Sigmoid colon (tissue), 7 donors: ENCODE results near the gene PPARD. TPM values are rescaled to one million over a fixed set of nuclear protein-coding genes. Genes with fewer than 3 reads are reported as not detected.

ENCODE experiments used
- DNase-seq: peaks from one replicate; pipeline ENCODE4 v3.0.0-alpha.2; 2019
- H3K27ac ChIP-seq, 4 donors: fragments of 200-600 bp; sonication (generic); one replicate each; pipeline ENCODE4 v1.5.1; 2016 to 2019; ENCODE audit warnings: mild to moderate bottlenecking in 1 of 4
- H3K27me3 ChIP-seq, 3 donors: fragments of 200-600 bp; sonication (generic); one replicate each; pipeline ENCODE4 v1.5.1; 2019; ENCODE audit warnings: mild to moderate bottlenecking in 1 of 3
- H3K36me3 ChIP-seq, 4 donors: fragments of 200-600 bp; sonication (generic); one replicate each; pipeline ENCODE4 v1.5.1; 2016 to 2019
- H3K4me1 ChIP-seq, 4 donors: fragments of 200-600 bp; sonication (generic); one replicate each; pipeline ENCODE4 v1.5.1; 2017 to 2019
- H3K4me3 ChIP-seq, 4 donors: fragments of 200-600 bp; sonication (generic); one replicate each; pipeline ENCODE4 v1.5.1; 2017 to 2019; ENCODE audit warnings: mild to moderate bottlenecking in 2 of 4, moderate library complexity in 1 of 4
- H3K9me3 ChIP-seq, 4 donors: fragments of 200-600 bp in 3 of 4; sonication (generic) in 3 of 4; one replicate each; pipeline versions ENCODE4 v1.5.1 to v1.6.1; 2013 to 2019
- CTCF ChIP-seq, 4 experiments: fragments of 450-650 bp in 3 of 4; fragments of 200-600 bp in 1 of 4; IDR thresholded peaks; one replicate each; pipeline ENCODE4 v1.5.1; 2016 to 2019; ENCODE audit warnings: antibody characterized with exemption in 4 of 4, mild to moderate bottlenecking in 3 of 4, moderate library complexity in 2 of 4
- EP300 ChIP-seq, 4 donors: sonication (generic); formaldehyde crosslinking; IDR thresholded peaks; one replicate each; pipeline ENCODE4 v1.6.1; 2017; ENCODE audit warnings: antibody characterized with exemption in 4 of 4
- POLR2A ChIP-seq, 2 donors: fragments of 450-650 bp; IDR thresholded peaks; one replicate each; pipeline ENCODE4 v1.6.1; 2016; ENCODE audit warnings: antibody characterized with exemption in 2 of 2, mild to moderate bottlenecking in 2 of 2, moderate library complexity in 2 of 2
- POLR2AphosphoS5 ChIP-seq, 4 donors: sonication (generic); formaldehyde crosslinking; IDR thresholded peaks; one replicate each; pipeline ENCODE4 v1.6.1; 2017; ENCODE audit warnings: antibody characterized with exemption in 4 of 4
- WGBS, 2 donors: extraction: QIAGEN DNeasy Blood & Tissue Kit; methylation state at CpG; one replicate each; pipeline ENCODE4 v1.1.7; 2013; 5-methylcytosine and 5-hydroxymethylcytosine counted together
- intact Hi-C: fragments of 100-400 bp; cut with DNase I; formaldehyde crosslinking; loops from one replicate; pipeline ENCODE4 v1.15.1; 2023
- polyA plus RNA-seq, 3 donors: library from polyadenylated mRNA; stranded (reverse); fragments of 200-250 nt; gene quantifications; one replicate each; pipeline ENCODE4 v1.2.3, GENCODE V29; 2013
- total RNA-seq, 4 donors: library from RNA; depleted of rRNA; stranded (reverse); fragments of >200 nt; gene quantifications; one replicate each; pipeline ENCODE4 v1.1.0, GENCODE V29; 2016
- donor health status: healthy with polysubstance abuse.
- donor health status: Bipolar disorder and iron deficiency.
- donor health status: healthy.

The PPARD gene
- total and polyA plus RNA-seq, 7 donors, result 5.8 to 75.4 (median 16.8) TPM

GRCh38 chr6:35442693-35443092, 100.3 kb downstream of the PPARD start:
- intact Hi-C loops, result no loop called here
- 90% methylated on average over 5 of the region's 5 CpGs for WGBS, 2 donors
- no peaks in the 10 kb centered on the region for H3K4me1 ChIP-seq
- H3K27me3 ChIP-seq, result no peaks in the 10 kb centered on the region
- no peak overlapping the region for H3K27ac ChIP-seq
- TF ChIP-seq POLR2A (IDR thresholded peaks at IDR 0.05), result no peak
- TF ChIP-seq POLR2AphosphoS5 (IDR thresholded peaks at IDR 0.05), result no peak
- no peak for DNase-seq
- H3K9me3 ChIP-seq, result no peaks in the 10 kb centered on the region
- no peak overlapping the region for H3K4me3 ChIP-seq
- H3K36me3 ChIP-seq, result no peaks in the 10 kb centered on the region

DNA sequence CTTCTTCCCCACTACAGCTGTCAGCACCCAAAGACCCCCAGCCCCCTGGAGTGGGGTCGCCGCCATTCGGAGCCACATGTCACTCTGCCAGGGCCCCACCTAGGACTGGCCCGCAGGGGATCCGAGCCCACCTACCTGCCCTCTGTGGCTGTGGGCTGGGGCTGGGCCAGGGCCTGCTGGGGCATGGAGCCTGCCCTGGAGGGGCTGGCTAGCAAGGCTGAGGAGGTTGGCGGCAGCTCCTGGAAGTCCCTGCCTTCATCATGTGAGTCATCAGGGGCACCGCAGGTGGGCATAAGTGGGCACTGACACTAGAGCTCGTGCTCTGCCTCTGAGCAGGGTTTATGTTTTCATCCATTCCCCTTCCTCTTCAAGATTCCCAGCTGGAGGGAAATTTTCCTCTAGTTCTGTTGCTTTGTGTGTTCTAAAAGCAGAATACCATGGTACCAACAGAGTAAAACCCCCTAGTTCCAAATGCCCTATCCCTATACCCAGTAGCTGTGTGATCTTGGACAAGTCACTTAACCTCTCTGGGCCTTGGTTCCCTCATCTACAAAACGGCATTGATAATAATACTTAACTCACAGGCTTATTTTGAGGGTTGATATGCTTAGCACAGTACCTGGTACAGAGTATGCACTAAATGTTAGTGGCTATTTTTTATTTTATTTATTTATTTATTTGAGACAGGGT, 101.1 kb downstream of the PPARD start:
- DNase-seq, result no peak
- no peaks in the 10 kb centered on the region for H3K4me1 ChIP-seq
- TF ChIP-seq POLR2A (IDR thresholded peaks at IDR 0.05), result no peak
- TF ChIP-seq CTCF (IDR thresholded peaks at IDR 0.05), result no peak
- TF ChIP-seq EP300 (IDR thresholded peaks at IDR 0.05), result no peak
- TF ChIP-seq POLR2AphosphoS5 (IDR thresholded peaks at IDR 0.05), result no peak
- no peaks in the 10 kb centered on the region for H3K27me3 ChIP-seq
- H3K27ac ChIP-seq, result no peak overlapping the region
- no peaks in the 10 kb centered on the region for H3K9me3 ChIP-seq
- no peaks in the 10 kb centered on the region for H3K36me3 ChIP-seq
- H3K4me3 ChIP-seq, result no peak overlapping the region
- 92 to 93% methylated on average over 9 of the region's 9 CpGs for WGBS, 2 donors
- intact Hi-C loops, result no loop called here

DNA sequence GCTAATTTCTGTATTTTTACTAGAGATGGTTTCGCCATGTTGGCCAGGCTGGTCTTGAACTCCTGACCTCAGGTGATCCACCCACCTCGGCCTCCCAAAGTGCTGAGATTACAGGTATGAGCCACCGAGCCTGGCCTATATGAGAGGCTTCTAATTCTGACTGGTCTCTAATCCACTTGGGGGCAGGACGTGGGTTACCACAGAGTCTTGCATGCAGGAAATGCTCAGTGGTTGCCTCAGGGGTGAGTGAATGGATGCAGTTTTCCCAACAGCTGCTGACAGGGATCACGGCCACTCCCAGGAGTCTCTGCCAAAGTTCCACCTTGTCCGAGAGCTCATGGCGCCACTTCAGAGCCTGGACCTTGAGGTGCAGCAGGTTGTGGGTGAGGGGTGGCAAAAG, 103.3 kb downstream of the PPARD start:
- intact Hi-C loops, result no loop called here

DNA sequence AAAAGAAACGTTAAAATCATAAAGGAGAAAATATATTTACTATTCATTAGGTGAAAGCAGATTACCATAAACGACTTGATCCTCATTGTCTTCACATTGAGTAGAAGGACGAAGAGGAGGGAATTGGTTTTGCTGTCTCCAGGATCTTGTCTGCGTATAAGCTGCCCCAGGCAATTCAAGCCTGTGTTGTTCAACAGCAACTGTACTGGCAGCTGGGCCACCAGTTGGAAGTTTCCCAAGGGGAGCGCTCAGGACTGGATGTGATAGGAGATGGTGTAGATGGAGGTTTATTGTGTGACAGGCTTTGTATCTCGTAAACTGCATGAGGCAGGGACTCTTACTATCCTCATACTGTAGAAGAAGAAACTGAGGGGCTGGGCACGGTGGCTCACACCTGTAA, 105.8 kb downstream of the PPARD start:
- H3K27me3 ChIP-seq, result no peaks in the 10 kb centered on the region
- WGBS, 2 donors, result 72 to 77% methylated on average over 7 of the region's 7 CpGs
- H3K27ac ChIP-seq, result no peak overlapping the region
- no peak overlapping the region for H3K4me3 ChIP-seq
- intact Hi-C loops, result no loop called here
- no peak for DNase-seq
- H3K9me3 ChIP-seq, result no peaks in the 10 kb centered on the region
- peaks cover 0 to 14% (median 13%) of the 10 kb centered on the region in 4 donors for H3K4me1 ChIP-seq
- H3K36me3 ChIP-seq, result no peaks in the 10 kb centered on the region
- TF ChIP-seq CTCF (IDR thresholded peaks at IDR 0.05) (no peak), POLR2A (IDR thresholded peaks at IDR 0.05) (no peak), POLR2AphosphoS5 (IDR thresholded peaks at IDR 0.05) (no peak), EP300 (IDR thresholded peaks at IDR 0.05) (no peak)

More for the DNA sequence above, 103.3 kb downstream of the PPARD start:
- WGBS, 2 donors, result 77% methylated on average over 7 of the region's 7 CpGs
- Histone ChIP-seq H3K27ac (no peak overlapping the region), H3K27me3 (no peaks in the 10 kb centered on the region), H3K9me3 (no peaks in the 10 kb centered on the region), H3K4me1 (no peaks in the 10 kb centered on the region), H3K36me3 (no peaks in the 10 kb centered on the region), H3K4me3 (no peak overlapping the region)
- TF ChIP-seq POLR2AphosphoS5 (IDR thresholded peaks at IDR 0.05) (no peak), CTCF (IDR thresholded peaks at IDR 0.05) (no peak), EP300 (IDR thresholded peaks at IDR 0.05) (no peak), POLR2A (IDR thresholded peaks at IDR 0.05) (no peak)
- DNase-seq, result no peak

DNA sequence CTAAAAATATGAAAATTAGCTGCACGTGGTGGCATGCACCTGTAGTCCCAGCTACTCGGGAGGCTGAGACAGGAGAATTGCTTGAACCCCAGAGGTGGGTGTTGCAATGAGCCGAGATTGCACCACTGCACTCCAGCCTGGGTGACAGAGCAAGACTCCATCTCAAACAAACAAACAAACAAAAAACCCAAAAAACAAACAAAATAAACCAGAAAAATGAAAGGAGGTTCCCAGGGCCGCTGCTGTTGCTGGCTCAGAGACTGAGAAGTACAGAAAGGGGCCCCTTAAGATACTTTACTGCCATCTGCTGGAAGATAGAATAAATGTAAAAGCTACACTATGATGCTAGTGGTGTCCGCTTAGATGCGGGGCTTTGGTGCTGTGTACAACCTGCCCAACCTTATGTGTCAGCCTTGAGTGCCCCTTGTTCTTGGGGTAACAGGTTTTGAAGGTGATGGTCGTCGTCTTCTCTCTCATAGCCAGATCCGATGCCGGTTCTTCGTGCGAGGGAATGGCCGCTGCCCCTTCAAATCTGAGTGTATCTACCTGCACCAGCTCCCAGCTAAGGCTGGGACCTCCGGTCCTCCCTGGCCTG, 107.0 kb downstream of the PPARD start:
- DNase-seq, result no peak
- Histone ChIP-seq H3K27ac (no peak overlapping the region), H3K4me3 (no peak overlapping the region), H3K27me3 (no peaks in the 10 kb centered on the region), H3K36me3 (no peaks in the 10 kb centered on the region), H3K4me1 (peaks cover 0 to 23% (median 18%) of the 10 kb centered on the region in 4 donors), H3K9me3 (no peaks in the 10 kb centered on the region)
- WGBS, 2 donors, result 29 to 34% methylated on average over 14 of the region's 14 CpGs
- TF ChIP-seq POLR2AphosphoS5 (IDR thresholded peaks at IDR 0.05) (no peak), CTCF (IDR thresholded peaks at IDR 0.05) (peak; percentile 68 to 77 (median 70))
- intact Hi-C loops, result loop anchor here (1.0 kb wide), 2 partner anchors 107 to 155 kb away; partner anchors contain the start of gene PPARD
